ENCODE results near the gene SND1. TPM values are rescaled to one million over a fixed set of nuclear protein-coding genes. Genes with fewer than 3 reads are reported as not detected.

Gene SND1
- total RNA-seq, 4 donors from 2014 or later: 64.3 to 77.0 (median 70.4) TPM

- intact Hi-C loops (cut with DNase I; ENCODE audit: low total_unique reads): no loop called here
- H3K9me3 ChIP-seq: no peaks in the 10 kb centered on the region
- no peaks in the 10 kb centered on the region for H3K36me3 ChIP-seq
- no peak for DNase-seq
- WGBS, 2 donors (ENCODE audit: low coverage in 1 of 2): 80% methylated on average over 3 of the region's 3 CpGs
- TF ChIP-seq POLR2A (IDR thresholded peaks at IDR 0.05) (no peak), EP300 (IDR thresholded peaks at IDR 0.05; ENCODE audit: low read depth) (no peak), POLR2AphosphoS5 (IDR thresholded peaks at IDR 0.05) (no peak)
- TF ChIP-seq, protein P1, sequence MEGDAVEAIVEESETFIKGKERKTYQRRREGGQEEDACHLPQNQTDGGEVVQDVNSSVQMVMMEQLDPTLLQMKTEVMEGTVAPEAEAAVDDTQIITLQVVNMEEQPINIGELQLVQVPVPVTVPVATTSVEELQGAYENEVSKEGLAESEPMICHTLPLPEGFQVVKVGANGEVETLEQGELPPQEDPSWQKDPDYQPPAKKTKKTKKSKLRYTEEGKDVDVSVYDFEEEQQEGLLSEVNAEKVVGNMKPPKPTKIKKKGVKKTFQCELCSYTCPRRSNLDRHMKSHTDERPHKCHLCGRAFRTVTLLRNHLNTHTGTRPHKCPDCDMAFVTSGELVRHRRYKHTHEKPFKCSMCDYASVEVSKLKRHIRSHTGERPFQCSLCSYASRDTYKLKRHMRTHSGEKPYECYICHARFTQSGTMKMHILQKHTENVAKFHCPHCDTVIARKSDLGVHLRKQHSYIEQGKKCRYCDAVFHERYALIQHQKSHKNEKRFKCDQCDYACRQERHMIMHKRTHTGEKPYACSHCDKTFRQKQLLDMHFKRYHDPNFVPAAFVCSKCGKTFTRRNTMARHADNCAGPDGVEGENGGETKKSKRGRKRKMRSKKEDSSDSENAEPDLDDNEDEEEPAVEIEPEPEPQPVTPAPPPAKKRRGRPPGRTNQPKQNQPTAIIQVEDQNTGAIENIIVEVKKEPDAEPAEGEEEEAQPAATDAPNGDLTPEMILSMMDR (IDR thresholded peaks at IDR 0.05): no peak
- H3K4me3 ChIP-seq: no peak overlapping the region
- peaks cover under 1 to 16% (median 6%) of the 10 kb centered on the region in 4 donors for H3K4me1 ChIP-seq
- in situ Hi-C loops (cut with MboI; ENCODE audit: low pct_ligation_motif_present in 1 of 4, low pct_unique_long_range_greater_than_20kb in 1 of 4, low sequenced_read_pairs in 3 of 4): no loop called here
- H3K27me3 ChIP-seq: no peaks in the 10 kb centered on the region
- H3K27ac ChIP-seq: no peak overlapping the region
These were observed 7.1 kb downstream of the SND1 start for GRCh38 chr7:127658970-127659630.

- no peak for TF ChIP-seq POLR2A (IDR thresholded peaks at IDR 0.05)
- no peak for TF ChIP-seq POLR2AphosphoS5 (IDR thresholded peaks at IDR 0.05)
- TF ChIP-seq, protein P1 (IDR thresholded peaks at IDR 0.05): no peak
- TF ChIP-seq EP300 (IDR thresholded peaks at IDR 0.05; ENCODE audit: low read depth): no peak
- Histone ChIP-seq H3K27me3 (no peaks in the 10 kb centered on the region), H3K4me3 (no peak overlapping the region), H3K27ac (no peak overlapping the region), H3K9me3 (no peaks in the 10 kb centered on the region), H3K36me3 (no peaks in the 10 kb centered on the region), H3K4me1 (peaks cover 0 to 25% (median 10%) of the 10 kb centered on the region in 4 donors)
- WGBS, 2 donors (ENCODE audit: low coverage in 1 of 2): 72 to 74% methylated on average over 4 to 7 of the region's 7 CpGs
- in situ Hi-C loops (cut with MboI; ENCODE audit: low pct_ligation_motif_present in 1 of 4, low pct_unique_long_range_greater_than_20kb in 1 of 4, low sequenced_read_pairs in 3 of 4) (no loop called here), intact Hi-C loops (cut with DNase I; ENCODE audit: low total_unique reads) (no loop called here)
- no peak for DNase-seq
These were observed 13.9 kb downstream of the SND1 start for GRCh38 chr7:127665922-127666321.

- no peak for TF ChIP-seq EP300 (IDR thresholded peaks at IDR 0.05; ENCODE audit: low read depth)
- TF ChIP-seq POLR2AphosphoS5 (IDR thresholded peaks at IDR 0.05): no peak
- TF ChIP-seq, protein P1 (IDR thresholded peaks at IDR 0.05): no peak
- no peak for TF ChIP-seq POLR2A (IDR thresholded peaks at IDR 0.05)
- DNase-seq: no peak
- H3K4me1 ChIP-seq: peaks cover 0 to 25% (median 10%) of the 10 kb centered on the region in 4 donors
- in situ Hi-C loops (cut with MboI; ENCODE audit: low pct_ligation_motif_present in 1 of 4, low pct_unique_long_range_greater_than_20kb in 1 of 4, low sequenced_read_pairs in 3 of 4): no loop called here
- 52 to 68% methylated on average over 4 of the region's 4 CpGs for WGBS, 2 donors (ENCODE audit: low coverage in 1 of 2)
- no peaks in the 10 kb centered on the region for H3K9me3 ChIP-seq
- no peak overlapping the region for H3K27ac ChIP-seq
- intact Hi-C loops (cut with DNase I; ENCODE audit: low total_unique reads): no loop called here
- H3K27me3 ChIP-seq: no peaks in the 10 kb centered on the region
- H3K36me3 ChIP-seq: no peaks in the 10 kb centered on the region
- no peak overlapping the region for H3K4me3 ChIP-seq
These were observed 14.6 kb downstream of the SND1 start for GRCh38 chr7:127666602-127667001.

GRCh38 chr7:127667017-127667670 is 15.2 kb downstream of the SND1 start:
- 68 to 70% methylated on average over 3 of the region's 3 CpGs for WGBS, 2 donors (ENCODE audit: low coverage in 1 of 2)
- H3K4me3 ChIP-seq: no peak overlapping the region
- in situ Hi-C loops (cut with MboI; ENCODE audit: low pct_ligation_motif_present in 1 of 4, low pct_unique_long_range_greater_than_20kb in 1 of 4, low sequenced_read_pairs in 3 of 4) (no loop called here), intact Hi-C loops (cut with DNase I; ENCODE audit: low total_unique reads) (no loop called here)
- no peaks in the 10 kb centered on the region for H3K27me3 ChIP-seq
- no peaks in the 10 kb centered on the region for H3K9me3 ChIP-seq
- no peak for DNase-seq
- no peak overlapping the region for H3K27ac ChIP-seq
- TF ChIP-seq POLR2A (IDR thresholded peaks at IDR 0.05): no peak
- TF ChIP-seq POLR2AphosphoS5 (IDR thresholded peaks at IDR 0.05): no peak
- no peak for TF ChIP-seq EP300 (IDR thresholded peaks at IDR 0.05; ENCODE audit: low read depth)
- TF ChIP-seq, protein P1 (IDR thresholded peaks at IDR 0.05): no peak
- no peaks in the 10 kb centered on the region for H3K36me3 ChIP-seq
- H3K4me1 ChIP-seq: peaks cover 0 to 25% (median 10%) of the 10 kb centered on the region in 4 donors

Measured in transverse colon (tissue), 4 donors.